ENCODE data around the gene TRIM44. TPM values are rescaled to one million over a fixed set of nuclear protein-coding genes. Genes with fewer than 3 reads are reported as not detected.

TRIM44 gene
- total RNA-seq, 1 experiment from 2014 or later: 81.4 TPM

GRCh38 chr11:35654711-35655110 is 7.9 kb upstream of the TRIM44 start:
- Mint-ChIP-seq H3K4me1 (ENCODE audit: low read depth, unreplicated experiment) (no peaks in the 10 kb centered on the region), H3K4me3 (ENCODE audit: unreplicated experiment) (no peak overlapping the region), H3K9me3 (ENCODE audit: unreplicated experiment) (no peaks in the 10 kb centered on the region), H3K27ac (ENCODE audit: unreplicated experiment) (no peak overlapping the region), H3K27me3 (ENCODE audit: insufficient read depth, unreplicated experiment) (peaks cover 4% of the 10 kb centered on the region), H3K36me3 (ENCODE audit: insufficient read depth, unreplicated experiment) (peaks cover 5% of the 10 kb centered on the region)
- Histone ChIP-seq H3K4me3 (ENCODE audit: low read depth, low read length) (no peak overlapping the region), H3K4me1 (no peaks in the 10 kb centered on the region), H3K9me3 (no peaks in the 10 kb centered on the region), H3K27me3 (replicated peaks; ENCODE audit: control insufficient read depth, insufficient read depth, low read length) (no peaks in the 10 kb centered on the region), H3K36me3 (ENCODE audit: control insufficient read depth, insufficient read depth, low read length) (no peaks in the 10 kb centered on the region)
- intact Hi-C loops (cut with micrococcal nuclease; ENCODE audit: unreplicated experiment): no loop called here
- no TSS peak for BruUV-seq (replicated peaks)
- DNase-seq: no peak
- ChIA-PET POLR2A (no interaction called here), CTCF (no interaction called here)
- TF ChIP-seq CTCF (IDR thresholded peaks at IDR 0.05; ENCODE audit: insufficient read depth in 1 of 2, low read depth in 1 of 2, low read length in 1 of 2, severe bottlenecking in 1 of 2, unreplicated experiment in 1 of 2): no peak

GRCh38 chr11:35655254-35655653 is 7.3 kb upstream of the TRIM44 start:
- Histone ChIP-seq H3K4me3 (ENCODE audit: low read depth, low read length) (no peak overlapping the region), H3K36me3 (ENCODE audit: control insufficient read depth, insufficient read depth, low read length) (no peaks in the 10 kb centered on the region), H3K27me3 (replicated peaks; ENCODE audit: control insufficient read depth, insufficient read depth, low read length) (no peaks in the 10 kb centered on the region), H3K4me1 (no peaks in the 10 kb centered on the region), H3K9me3 (no peaks in the 10 kb centered on the region)
- no peaks in the 10 kb centered on the region for H3K4me1 Mint-ChIP-seq (ENCODE audit: low read depth, unreplicated experiment)
- H3K27ac Mint-ChIP-seq (ENCODE audit: unreplicated experiment): no peak overlapping the region
- POLR2A ChIA-PET: no interaction called here
- CTCF ChIA-PET: no interaction called here
- DNase-seq: no peak
- H3K36me3 Mint-ChIP-seq (ENCODE audit: insufficient read depth, unreplicated experiment): peaks cover 5% of the 10 kb centered on the region
- no TSS peak for BruUV-seq (replicated peaks)
- no peak for TF ChIP-seq CTCF (IDR thresholded peaks at IDR 0.05; ENCODE audit: insufficient read depth in 1 of 2, low read depth in 1 of 2, low read length in 1 of 2, severe bottlenecking in 1 of 2, unreplicated experiment in 1 of 2)
- H3K9me3 Mint-ChIP-seq (ENCODE audit: unreplicated experiment): no peaks in the 10 kb centered on the region
- H3K4me3 Mint-ChIP-seq (ENCODE audit: unreplicated experiment): no peak overlapping the region
- H3K27me3 Mint-ChIP-seq (ENCODE audit: insufficient read depth, unreplicated experiment): peaks cover 4% of the 10 kb centered on the region
- intact Hi-C loops (cut with micrococcal nuclease; ENCODE audit: unreplicated experiment): no loop called here

- Histone ChIP-seq H3K4me1 (no peaks in the 10 kb centered on the region), H3K36me3 (ENCODE audit: control insufficient read depth, insufficient read depth, low read length) (no peaks in the 10 kb centered on the region), H3K27me3 (replicated peaks; ENCODE audit: control insufficient read depth, insufficient read depth, low read length) (no peaks in the 10 kb centered on the region), H3K9me3 (no peaks in the 10 kb centered on the region), H3K4me3 (ENCODE audit: low read depth, low read length) (no peak overlapping the region)
- no peak for TF ChIP-seq CTCF (IDR thresholded peaks at IDR 0.05; ENCODE audit: insufficient read depth in 1 of 2, low read depth in 1 of 2, low read length in 1 of 2, severe bottlenecking in 1 of 2, unreplicated experiment in 1 of 2)
- Mint-ChIP-seq H3K4me3 (ENCODE audit: unreplicated experiment) (no peak overlapping the region), H3K27me3 (ENCODE audit: insufficient read depth, unreplicated experiment) (peaks cover 4% of the 10 kb centered on the region), H3K4me1 (ENCODE audit: low read depth, unreplicated experiment) (no peaks in the 10 kb centered on the region), H3K36me3 (ENCODE audit: insufficient read depth, unreplicated experiment) (peaks cover 5% of the 10 kb centered on the region), H3K27ac (ENCODE audit: unreplicated experiment) (no peak overlapping the region), H3K9me3 (ENCODE audit: unreplicated experiment) (no peaks in the 10 kb centered on the region)
- CTCF ChIA-PET: no interaction called here
- no TSS peak for BruUV-seq (replicated peaks)
- intact Hi-C loops (cut with micrococcal nuclease; ENCODE audit: unreplicated experiment): no loop called here
- no peak for DNase-seq
- POLR2A ChIA-PET: no interaction called here
Observed at GRCh38 chr11:35655856-35656255, 6.7 kb upstream of the TRIM44 start.

Data from Caco-2 (cell line).